ENCODE results near the gene RAET1E. TPM values are rescaled to one million over a fixed set of nuclear protein-coding genes. Genes with fewer than 3 reads are reported as not detected.
"Not testable (repeated sequence)": the region's sequence is repeated elsewhere in the genome, so short reads cannot be mapped to it uniquely, and the experiment has no call there.

The RAET1E gene
- total RNA-seq, 1 donor = 0.36 TPM

DNA sequence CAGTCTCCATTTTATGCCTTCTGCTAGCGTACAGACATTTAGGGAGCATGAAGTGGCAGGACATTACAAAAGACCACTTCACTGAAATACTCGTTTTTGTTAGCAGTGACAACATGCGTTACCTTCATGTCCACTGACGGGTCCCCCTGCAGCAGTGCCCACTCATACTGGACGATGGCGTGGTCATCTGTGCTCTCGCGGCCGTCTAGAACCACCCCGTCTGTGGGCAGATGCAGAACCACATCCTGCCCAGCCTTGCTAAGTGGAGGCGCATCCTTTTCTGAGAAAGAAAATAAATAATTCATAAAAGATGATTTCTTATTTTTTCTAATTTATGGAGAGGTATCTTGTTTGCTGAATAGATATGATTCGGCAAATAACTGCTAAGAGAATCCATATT, 45.0 kb downstream of the RAET1E start:
- Histone ChIP-seq H4K20me1 (ENCODE audit: insufficient read depth, low read length) (no peaks in the 10 kb centered on the region), H3K79me2 (ENCODE audit: insufficient read depth, low read length) (peaks cover 36% of the 10 kb centered on the region), H3K36me3 (ENCODE audit: insufficient read depth, low read length) (peaks cover 4% of the 10 kb centered on the region), H3K27me3 (ENCODE audit: insufficient read depth, low read length) (no peaks in the 10 kb centered on the region), H3K27ac (ENCODE audit: low read depth, low read length) (peak overlapping the region; percentile 65), H3K4me1 (ENCODE audit: insufficient read depth, low read length) (peaks cover 67% of the 10 kb centered on the region), H3K4me2 (ENCODE audit: insufficient read depth, low read length) (peak overlapping the region; percentile 30), H3K9me3 (ENCODE audit: low read depth, low read length) (no peaks in the 10 kb centered on the region), H3K4me3 (ENCODE audit: insufficient read depth, low read length) (peak overlapping the region; percentile 4), H2AFZ (ENCODE audit: low read length) (peak overlapping the region; percentile 8)
- no peak for TF ChIP-seq CTCF (IDR thresholded peaks at IDR 0.05; ENCODE audit: extremely low read depth, low read depth, low read length)
- no peak for DNase-seq (ENCODE audit: insufficient read length, low spot score, missing footprints)

GRCh38 chr6:149852180-149852579, 45.7 kb downstream of the RAET1E start:
- no peak for TF ChIP-seq CTCF (IDR thresholded peaks at IDR 0.05; ENCODE audit: extremely low read depth, low read depth, low read length)
- H3K9me3 ChIP-seq (ENCODE audit: low read depth, low read length) = no peaks in the 10 kb centered on the region
- H3K79me2 ChIP-seq (ENCODE audit: insufficient read depth, low read length) = peaks cover 29% of the 10 kb centered on the region
- no peaks in the 10 kb centered on the region for H3K27me3 ChIP-seq (ENCODE audit: insufficient read depth, low read length)
- H3K4me2 ChIP-seq (ENCODE audit: insufficient read depth, low read length) = peak overlapping the region; percentile 30
- DNase-seq (ENCODE audit: insufficient read length, low spot score, missing footprints) = no peak
- peak overlapping the region; percentile 65 for H3K27ac ChIP-seq (ENCODE audit: low read depth, low read length)
- peaks cover 68% of the 10 kb centered on the region for H3K4me1 ChIP-seq (ENCODE audit: insufficient read depth, low read length)
- H4K20me1 ChIP-seq (ENCODE audit: insufficient read depth, low read length) = no peaks in the 10 kb centered on the region
- no peak overlapping the region for H3K4me3 ChIP-seq (ENCODE audit: insufficient read depth, low read length)
- peaks cover 4% of the 10 kb centered on the region for H3K36me3 ChIP-seq (ENCODE audit: insufficient read depth, low read length)
- H2AFZ ChIP-seq (ENCODE audit: low read length) = peak overlapping the region; percentile 8

DNA sequence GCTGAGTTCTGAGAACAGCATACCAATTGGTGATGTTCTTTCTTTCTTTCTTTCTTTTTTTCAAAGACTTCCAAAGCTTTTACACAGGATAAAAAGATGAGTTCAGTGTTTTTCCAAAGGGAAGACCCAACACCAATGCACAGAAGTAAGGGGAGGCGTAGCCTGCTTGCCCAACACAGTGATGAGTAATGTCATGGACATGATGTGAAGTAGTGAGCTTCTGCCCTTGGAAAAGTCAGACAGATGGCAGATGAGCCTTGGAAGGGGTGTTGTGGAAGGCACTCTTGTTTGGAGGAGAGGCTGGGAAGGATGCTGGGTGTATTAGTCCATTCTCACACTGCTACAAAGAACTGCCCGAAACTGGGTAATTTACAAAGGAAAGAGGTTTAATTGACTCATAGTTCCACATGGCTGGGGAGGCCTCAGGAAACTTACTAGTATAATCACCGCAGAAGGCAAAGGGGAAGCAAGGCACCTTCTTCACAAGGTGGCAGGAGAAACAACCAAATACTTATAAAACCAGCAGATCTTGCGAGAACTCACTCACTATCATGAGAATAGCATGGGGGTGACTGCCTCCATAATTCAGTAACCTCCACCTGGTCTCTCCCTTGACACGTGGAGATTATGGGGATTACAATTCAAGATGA, 46.3 kb downstream of the RAET1E start:
- TF ChIP-seq CTCF (IDR thresholded peaks at IDR 0.05; ENCODE audit: extremely low read depth, low read depth, low read length) = no peak
- Histone ChIP-seq H3K27ac (ENCODE audit: low read depth, low read length) (peak overlapping the region; percentile 65), H3K4me1 (ENCODE audit: insufficient read depth, low read length) (peaks cover 68% of the 10 kb centered on the region), H2AFZ (ENCODE audit: low read length) (no peak overlapping the region), H3K36me3 (ENCODE audit: insufficient read depth, low read length) (peaks cover 4% of the 10 kb centered on the region), H4K20me1 (ENCODE audit: insufficient read depth, low read length) (no peaks in the 10 kb centered on the region), H3K4me2 (ENCODE audit: insufficient read depth, low read length) (peak overlapping the region; percentile 30), H3K9me3 (ENCODE audit: low read depth, low read length) (no peaks in the 10 kb centered on the region), H3K4me3 (ENCODE audit: insufficient read depth, low read length) (no peak overlapping the region), H3K27me3 (ENCODE audit: insufficient read depth, low read length) (no peaks in the 10 kb centered on the region), H3K79me2 (ENCODE audit: insufficient read depth, low read length) (peaks cover 23% of the 10 kb centered on the region)
- no peak for DNase-seq (ENCODE audit: insufficient read length, low spot score, missing footprints)

DNA sequence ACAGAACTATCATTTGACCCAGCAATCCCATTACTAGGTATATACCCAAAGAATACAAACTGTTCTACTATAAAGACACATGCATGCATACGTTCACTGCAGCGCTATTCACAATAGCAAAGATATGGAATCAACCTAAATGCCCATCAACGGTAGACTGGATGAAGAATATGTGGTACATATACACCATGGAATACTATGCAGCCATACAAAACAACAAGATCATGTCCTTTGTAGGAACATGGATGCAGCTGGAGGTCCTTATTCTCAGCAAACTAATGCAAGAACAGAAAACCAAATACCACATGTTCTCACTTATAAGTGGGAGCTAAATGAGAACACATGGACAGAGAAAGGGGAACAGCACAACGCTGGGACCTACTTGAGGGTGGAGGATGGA, 49.6 kb downstream of the RAET1E start:
- Histone ChIP-seq H3K27ac (ENCODE audit: low read depth, low read length) (peak overlapping the region; percentile 87), H3K4me1 (ENCODE audit: insufficient read depth, low read length) (peaks cover 62% of the 10 kb centered on the region), H3K4me2 (ENCODE audit: insufficient read depth, low read length) (peak overlapping the region; percentile 75)
- H4K20me1 ChIP-seq (ENCODE audit: insufficient read depth, low read length); DNase-seq (ENCODE audit: insufficient read length, low spot score, missing footprints); H2AFZ ChIP-seq (ENCODE audit: low read length); H3K9me3 ChIP-seq (ENCODE audit: low read depth, low read length); H3K36me3 ChIP-seq (ENCODE audit: insufficient read depth, low read length); H3K79me2 ChIP-seq (ENCODE audit: insufficient read depth, low read length); H3K27me3 ChIP-seq (ENCODE audit: insufficient read depth, low read length); H3K4me3 ChIP-seq (ENCODE audit: insufficient read depth, low read length): not testable (repeated sequence)

Other genes with a start within 250 kb of the RAET1E start
- gene KATNA1, start 249.4 kb downstream of the RAET1E start, total RNA-seq = 35.4 and 36.9 TPM in 2 replicates
- gene LATS1, start 180.0 kb downstream of the RAET1E start, total RNA-seq = 25.0 and 29.2 TPM in 2 replicates
- gene NUP43, start 151.6 kb downstream of the RAET1E start, total RNA-seq = 17.7 and 25.0 TPM in 2 replicates
- gene PCMT1, start 148.4 kb downstream of the RAET1E start, total RNA-seq = 91.6 and 104 TPM in 2 replicates
- 39.4 and 54.2 TPM in 2 replicates for gene LRP11, start 33.8 kb downstream of the RAET1E start, total RNA-seq
- 1.5 and 1.8 TPM in 2 replicates for gene RAET1G, start 25.0 kb upstream of the RAET1E start, total RNA-seq
- 2.5 and 3.2 TPM in 2 replicates for gene ULBP2, start 43.9 kb upstream of the RAET1E start, total RNA-seq
- gene ULBP1, start 65.8 kb upstream of the RAET1E start, total RNA-seq = 0.72 and 0.88 TPM in 2 replicates
- gene RAET1L, start 127.4 kb upstream of the RAET1E start, total RNA-seq = not detected in 2 replicates
- 11.2 and 12.7 TPM in 2 replicates for gene ULBP3, start 171.0 kb upstream of the RAET1E start, total RNA-seq
- gene PPP1R14C, start 244.9 kb upstream of the RAET1E start, total RNA-seq = 3.6 and 3.8 TPM in 2 replicates